ENCODE data around the gene CALN1. TPM values are rescaled to one million over a fixed set of nuclear protein-coding genes. Genes with fewer than 3 reads are reported as not detected.
"Not testable (repeated sequence)": the region's sequence is repeated elsewhere in the genome, so short reads cannot be mapped to it uniquely, and the experiment has no call there.

The CALN1 gene
- polyA plus RNA-seq, 1 donor = 1.8 TPM

DNA sequence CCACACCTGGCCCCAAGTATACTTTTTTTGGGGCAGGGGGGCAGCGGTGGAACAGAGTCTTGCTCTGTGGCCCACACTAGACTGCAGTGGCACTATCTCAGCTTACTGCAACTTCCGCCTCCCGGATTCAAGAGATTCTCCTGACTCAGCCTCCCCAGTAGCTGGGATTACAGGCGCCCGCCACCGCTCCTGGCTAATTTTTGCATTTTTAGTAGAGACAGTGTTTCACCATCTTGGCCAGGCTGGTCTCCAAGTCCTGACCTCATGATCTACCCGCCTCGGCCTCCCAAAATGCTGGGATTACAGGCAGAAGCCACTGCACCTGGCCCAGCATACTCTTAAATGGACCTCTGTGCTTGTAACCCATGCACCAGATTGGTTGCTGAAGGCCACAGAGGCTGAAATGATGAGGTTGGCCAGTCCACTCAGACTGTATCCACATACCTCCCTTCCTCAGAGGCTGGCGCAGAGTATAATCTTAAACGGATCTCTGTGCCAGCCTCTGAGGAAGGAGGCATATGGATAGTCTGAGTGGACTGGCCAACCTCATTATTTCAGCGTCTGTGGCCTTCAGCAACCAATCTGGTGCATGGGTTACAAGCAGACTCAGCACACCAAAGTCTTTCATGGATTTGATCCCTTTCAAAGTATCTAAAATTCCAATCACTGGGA is 3.0 kb downstream of the CALN1 start:
- no peak for DNase-seq

DNA sequence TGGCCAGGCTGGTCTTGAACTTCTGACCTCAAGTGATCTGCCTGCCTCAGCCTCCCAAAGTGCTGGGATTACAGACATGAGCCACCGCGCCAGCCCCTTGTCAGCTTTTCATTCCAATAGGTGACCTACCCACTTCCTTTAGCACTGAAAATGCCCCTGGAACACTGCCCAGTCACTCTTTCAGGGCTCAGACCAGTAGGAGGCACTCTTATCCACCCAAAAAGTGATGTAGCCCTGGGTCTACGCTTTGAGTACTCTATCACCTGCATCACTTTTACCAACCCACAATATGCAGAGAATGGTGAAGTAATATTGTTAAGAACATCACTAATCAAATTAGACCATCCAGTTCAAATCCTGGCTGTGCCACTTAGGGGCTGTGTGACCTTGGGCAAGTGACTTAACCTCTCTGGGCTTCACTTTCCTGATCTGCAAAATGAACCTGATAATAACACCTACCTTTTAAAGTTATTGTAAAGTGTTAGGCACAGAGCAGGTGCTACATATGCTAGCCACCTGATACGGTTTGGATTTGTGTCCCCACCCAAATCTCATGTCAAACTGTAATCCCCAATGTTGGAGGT is 5.2 kb downstream of the CALN1 start:
- no peak for DNase-seq

- no peak for DNase-seq
Measured at GRCh38 chr7:72405871-72406270, 6.3 kb downstream of the CALN1 start.

- DNase-seq = no peak
Measured at GRCh38 chr7:72405418-72405817, 6.7 kb downstream of the CALN1 start.

GRCh38 chr7:72404743-72405142 is 7.4 kb downstream of the CALN1 start:
- DNase-seq = no peak

DNA sequence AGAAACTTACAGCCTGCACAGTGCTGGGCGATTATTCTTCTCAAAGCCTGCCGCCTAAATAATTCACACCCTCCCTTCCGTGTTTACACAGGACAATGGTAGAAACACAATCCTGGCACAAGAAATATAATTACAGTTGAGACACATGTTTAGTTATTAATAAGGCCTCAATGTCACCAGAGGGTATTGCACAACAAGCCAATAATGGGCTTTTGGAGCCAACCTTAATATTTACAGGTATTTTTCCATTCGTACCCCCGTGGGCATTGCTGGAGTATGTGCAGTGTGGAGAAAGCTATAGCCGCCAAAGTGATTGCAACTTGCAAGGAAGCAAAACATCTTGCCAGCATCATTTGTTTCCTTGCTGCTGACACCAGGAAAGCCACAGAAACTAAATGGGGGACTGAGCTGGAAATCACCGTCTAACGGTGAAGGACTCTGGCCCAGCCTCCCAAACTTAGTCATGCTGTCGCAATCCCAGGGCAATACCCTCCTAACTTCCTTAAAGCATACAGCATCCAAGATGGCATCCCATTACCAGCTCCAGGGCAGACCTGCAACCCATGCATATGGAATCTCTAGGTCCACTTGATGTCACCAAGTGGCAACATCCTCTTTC is 8.6 kb downstream of the CALN1 start:
- DNase-seq = no peak

GRCh38 chr7:72394016-72394415 is 18.1 kb downstream of the CALN1 start:
- DNase-seq = no peak

DNA sequence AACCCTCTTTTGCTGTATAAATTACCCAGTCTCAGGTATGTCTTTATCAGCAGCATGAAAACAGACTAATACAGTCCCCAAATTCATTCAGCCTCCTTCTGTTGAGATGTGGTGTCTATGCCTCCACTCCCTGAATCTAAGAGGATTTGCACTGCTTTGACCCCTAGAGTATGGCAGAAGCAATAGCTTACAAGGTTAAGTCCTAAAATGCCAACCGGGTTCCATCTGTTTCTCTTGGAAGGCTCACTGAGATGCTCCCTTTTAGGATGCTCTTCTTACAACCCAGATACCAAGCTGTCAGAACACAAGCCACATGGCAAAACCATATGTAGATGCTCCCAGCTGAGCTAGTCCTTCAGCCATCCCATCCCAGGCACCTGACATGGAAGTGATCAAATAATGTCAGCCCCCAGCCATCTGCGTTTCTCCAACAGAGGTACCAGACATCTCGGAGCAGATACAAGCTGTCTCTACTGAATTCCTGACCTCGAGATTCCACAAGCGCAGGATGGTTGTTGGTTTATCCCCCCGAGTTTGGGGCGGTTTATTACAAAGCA is 20.2 kb downstream of the CALN1 start:
- no peak for DNase-seq

- DNase-seq = no peak
Measured at GRCh38 chr7:72386118-72386517, 26.0 kb downstream of the CALN1 start.

DNA sequence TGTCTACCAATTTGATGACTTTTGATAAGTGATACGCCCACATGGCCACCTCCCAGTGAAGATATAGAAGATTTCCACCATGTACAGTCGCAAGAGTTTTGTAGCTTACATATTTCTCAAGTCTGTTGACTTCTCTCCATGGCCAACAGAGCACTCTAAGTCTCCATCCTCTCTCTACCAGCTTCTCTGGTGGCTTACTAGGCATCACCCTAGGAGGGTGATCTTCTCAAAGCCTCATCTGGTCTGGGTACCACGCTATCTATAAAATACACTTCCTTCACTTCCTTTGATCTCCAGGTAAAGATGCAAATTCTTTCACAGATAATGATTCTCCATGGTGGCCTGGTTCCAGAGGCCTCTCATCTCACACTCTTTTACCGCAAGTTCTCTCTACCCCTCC is 49.9 kb downstream of the CALN1 start:
- no peak for DNase-seq

DNA sequence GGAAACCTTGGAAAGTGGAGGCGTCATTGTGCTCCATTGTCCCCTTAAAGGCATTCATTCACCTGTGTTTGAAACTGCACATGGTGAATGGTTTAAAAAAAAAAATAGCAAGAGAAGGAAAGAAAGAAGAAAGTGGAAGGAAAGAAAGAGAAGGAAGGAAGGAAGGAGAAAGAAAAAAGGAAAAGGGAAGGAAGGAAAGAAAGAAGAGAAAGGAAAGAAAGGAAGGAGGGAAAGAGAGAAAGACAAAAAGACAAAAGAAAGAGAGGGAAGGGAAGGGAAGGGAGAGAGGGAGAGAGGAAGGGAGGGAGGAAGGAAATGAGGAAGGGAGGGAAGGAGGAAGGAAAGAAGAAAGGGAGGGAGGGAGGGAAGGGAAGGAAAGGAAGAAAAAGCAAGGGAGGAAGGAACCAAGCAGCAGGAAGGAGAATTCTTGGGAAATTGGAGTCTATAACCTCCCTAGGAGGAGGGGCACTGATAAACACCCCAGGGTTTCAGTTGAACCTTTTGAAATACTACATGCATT is 66.9 kb downstream of the CALN1 start:
- no peak for DNase-seq

DNA sequence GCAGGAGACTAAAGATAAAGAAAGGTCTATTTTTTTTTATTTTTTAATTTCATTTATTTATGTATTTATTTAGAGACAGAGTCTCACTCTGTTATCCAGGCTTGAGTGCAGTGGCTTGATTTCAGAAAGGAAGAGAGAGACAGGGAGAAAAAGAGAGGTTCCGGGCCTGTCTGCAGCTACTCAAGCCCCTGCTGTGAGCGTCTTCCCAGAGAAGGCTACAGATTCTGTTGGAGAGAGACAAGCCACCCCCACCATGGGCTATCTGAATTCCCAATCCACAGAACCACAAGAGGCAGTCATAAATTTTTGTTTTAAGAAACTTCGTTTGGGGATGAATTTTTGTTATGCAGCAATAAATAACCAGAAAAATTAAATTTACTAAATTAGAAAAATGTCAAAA is 68.1 kb downstream of the CALN1 start:
- no peak for DNase-seq

DNA sequence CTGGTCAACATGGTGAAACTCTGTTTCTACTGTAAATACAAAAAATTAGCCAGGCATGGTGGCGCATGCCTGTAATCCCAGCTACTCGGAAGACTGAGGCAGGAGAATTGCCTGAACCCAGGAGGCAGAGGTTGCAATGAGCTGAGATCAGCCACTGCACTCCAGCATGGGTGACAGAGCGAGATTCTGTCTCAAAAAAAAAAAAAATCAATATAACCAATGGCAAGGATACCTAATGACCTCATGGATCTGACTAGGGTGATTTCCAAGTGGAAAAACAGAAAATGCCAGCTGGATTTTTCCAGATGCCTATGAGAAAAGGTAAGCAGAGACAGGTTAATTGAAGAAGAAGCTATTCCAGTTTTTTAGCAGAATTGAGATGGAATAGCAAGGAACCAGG is 68.8 kb downstream of the CALN1 start:
- DNase-seq = not testable (repeated sequence)

DNA sequence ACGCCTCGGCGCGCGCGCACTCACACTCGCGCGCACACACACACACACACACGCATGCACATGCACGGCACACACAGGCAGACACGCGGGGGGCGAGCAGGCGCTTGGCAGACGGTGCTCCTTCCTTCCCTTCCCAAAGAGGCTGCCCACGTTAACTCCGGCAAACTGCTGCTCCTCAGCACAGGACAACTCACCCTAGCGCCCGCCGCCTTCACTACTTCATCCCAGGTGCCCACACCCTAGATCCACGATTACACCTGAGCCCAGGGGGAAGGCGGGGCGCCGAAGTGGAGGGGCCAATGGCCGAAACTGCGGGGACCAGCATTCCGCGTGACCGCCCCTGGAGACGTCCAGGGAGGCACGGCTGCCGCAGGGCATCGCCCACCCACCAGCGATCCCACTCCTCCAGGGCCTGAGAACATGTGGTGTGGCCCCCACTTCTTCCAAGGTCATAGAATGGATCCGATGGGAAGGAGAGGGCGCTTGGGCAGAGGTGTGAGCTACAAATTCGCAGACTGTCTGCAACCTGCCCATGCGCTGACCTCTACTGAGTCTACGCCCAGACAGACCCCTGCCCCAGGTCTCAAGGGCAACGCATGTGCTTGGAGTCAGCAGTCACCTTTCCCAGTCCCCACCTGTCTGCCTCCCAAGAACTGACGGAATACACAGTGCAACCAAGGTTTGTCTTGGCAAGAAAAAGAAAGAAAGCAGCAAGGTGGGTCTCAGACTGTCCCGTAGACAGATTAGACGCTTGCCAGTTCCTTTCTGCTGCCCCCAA is 74.6 kb downstream of the CALN1 start:
- no peak for DNase-seq

DNA sequence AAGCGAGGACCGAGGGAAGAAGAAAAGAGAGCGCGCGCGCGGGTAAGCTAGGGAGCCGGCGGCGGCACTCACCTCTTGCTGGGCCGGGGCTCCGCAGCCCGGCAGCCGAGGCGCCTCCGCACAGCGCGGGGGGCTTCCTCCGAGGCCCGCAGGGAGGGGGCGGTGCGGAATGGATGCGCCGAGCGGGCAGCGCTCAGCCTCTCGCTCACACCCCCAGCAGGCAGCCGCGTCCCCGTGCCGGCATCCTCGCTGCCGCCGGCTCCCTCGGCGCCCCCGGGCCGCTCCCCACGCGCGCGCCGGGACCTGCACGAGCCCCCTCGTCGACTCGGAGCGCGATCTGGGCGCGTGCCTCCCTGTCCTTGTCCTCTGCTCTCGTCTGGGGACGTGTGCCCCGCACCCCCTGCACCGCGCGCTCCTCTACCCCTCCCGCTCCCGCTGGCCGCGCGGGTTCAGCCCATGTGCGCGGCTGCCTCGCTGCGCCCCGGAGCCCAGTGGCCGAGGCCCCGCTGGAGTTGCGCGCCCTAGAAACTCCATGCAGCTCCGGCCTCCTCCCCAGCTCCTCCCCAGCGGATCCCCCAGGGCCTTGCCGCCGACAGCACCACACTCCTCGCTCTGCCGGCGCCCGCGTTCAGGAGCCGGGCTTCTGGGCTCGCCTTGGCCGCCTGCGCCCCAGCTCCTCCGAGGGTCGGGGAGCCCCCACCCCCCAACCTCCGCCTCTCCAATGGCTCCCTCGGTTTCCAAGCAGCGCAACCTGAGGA is 75.3 kb downstream of the CALN1 start:
- no peak for DNase-seq

DNA sequence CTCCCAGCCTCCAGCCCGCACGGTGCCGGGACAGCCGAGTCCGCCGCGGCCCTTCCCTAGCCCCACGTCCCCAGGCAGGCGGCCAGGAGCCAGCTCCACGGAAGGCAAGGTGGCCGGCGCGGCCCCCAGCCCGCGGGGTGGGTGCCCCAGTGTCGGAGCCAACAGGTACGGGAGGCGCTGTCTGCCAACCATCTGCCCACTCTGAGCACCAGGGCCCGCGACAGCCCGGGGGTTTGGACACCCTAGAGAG is 75.8 kb downstream of the CALN1 start:
- DNase-seq = no peak

- no peak for DNase-seq
Measured at GRCh38 chr7:72335561-72336381, 76.4 kb downstream of the CALN1 start.

DNA sequence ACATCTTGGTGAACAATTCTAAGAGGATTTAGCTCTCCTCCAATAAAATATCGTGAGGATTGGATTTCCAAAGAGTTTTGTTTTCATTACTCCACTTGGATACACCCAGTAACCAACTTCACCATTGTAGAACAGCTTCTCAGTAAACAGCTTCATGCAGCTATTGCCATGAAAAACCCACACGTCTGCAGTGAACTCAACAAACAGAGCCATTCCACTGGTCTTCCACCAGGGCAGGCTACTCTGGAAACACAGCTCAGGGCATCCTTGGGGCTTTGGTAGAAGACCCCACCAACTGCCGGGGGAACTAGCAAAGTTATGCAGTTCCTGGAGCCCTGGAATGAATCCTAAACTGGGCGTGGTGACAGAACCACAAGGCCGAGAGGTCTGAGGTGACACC is 77.4 kb downstream of the CALN1 start:
- DNase-seq = no peak

- DNase-seq = no peak
Measured at GRCh38 chr7:72334066-72334465, 78.1 kb downstream of the CALN1 start.

DNA sequence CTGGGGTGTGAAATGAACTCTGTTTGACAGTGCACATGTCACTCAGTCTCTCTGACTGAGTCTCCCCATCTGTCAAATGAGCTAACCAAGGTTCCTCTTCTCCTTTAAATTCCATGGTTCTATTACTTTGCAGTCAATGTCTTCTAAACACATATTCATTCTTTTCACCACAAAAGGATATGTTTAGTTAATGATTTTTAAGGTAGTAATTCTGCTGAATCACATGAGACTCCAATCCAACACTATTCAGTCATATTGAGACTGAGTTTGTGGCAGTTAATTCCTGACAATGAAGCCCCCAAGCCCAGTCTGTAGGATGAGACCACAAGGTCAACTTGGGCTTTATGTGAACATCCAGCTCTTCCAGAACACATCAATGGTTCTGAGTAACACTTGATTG is 85.3 kb downstream of the CALN1 start:
- no peak for DNase-seq

- no peak for DNase-seq
Measured at GRCh38 chr7:72326365-72326764, 85.8 kb downstream of the CALN1 start.

- no peak for DNase-seq
Measured at GRCh38 chr7:72325561-72325960, 86.6 kb downstream of the CALN1 start.

Data from hindlimb muscle (tissue), 1 donor.